ENCODE measurements around the gene PPP4C. TPM values are rescaled to one million over a fixed set of nuclear protein-coding genes. Genes with fewer than 3 reads are reported as not detected.

The PPP4C gene
- total RNA-seq, 1 experiment from 2014 or later: 163 TPM

- H3K27ac Mint-ChIP-seq: no peak overlapping the region
- H3K4me3 Mint-ChIP-seq: peak overlapping the region; percentile 32 to 69; a peak in 3 of 5 replicates
- no peak overlapping the region for H3K4me2 ChIP-seq (ENCODE audit: insufficient read depth, insufficient read length, low read length)
These were observed 20.7 kb upstream of the PPP4C start for GRCh38 chr16:30054959-30055553.

More at GRCh38 chr16:30054959-30055553, 20.7 kb upstream of the PPP4C start:
- H3K4me1 Mint-ChIP-seq: peaks cover 13 to 16% of the 10 kb centered on the region in 2 experiments
- Histone ChIP-seq H2BK12ac (ENCODE audit: insufficient read length, low read depth, low read length) (no peak overlapping the region), H4K5ac (ENCODE audit: insufficient read length, low read depth, low read length) (no peak overlapping the region), H3K4me1 (ENCODE audit: insufficient read depth, low read length) (no peaks in the 10 kb centered on the region), H2BK120ac (ENCODE audit: low read depth, low read length, poor library complexity, severe bottlenecking) (no peak overlapping the region), H3K56ac (ENCODE audit: insufficient read length, low read depth, low read length) (no peak overlapping the region), H3K4ac (ENCODE audit: low read depth, low read length) (no peak overlapping the region), H2BK20ac (ENCODE audit: low read depth, low read length, poor library complexity, severe bottlenecking) (no peak overlapping the region), H3K9ac (ENCODE audit: extremely low read depth, insufficient read length, low read length) (no peak overlapping the region), H3K27me3 (ENCODE audit: insufficient read depth, low read length) (no peaks in the 10 kb centered on the region), H2AFZ (ENCODE audit: low read length) (no peak overlapping the region), H3K79me1 (ENCODE audit: insufficient read depth, low read depth, low read length, poor library complexity, severe bottlenecking) (no peaks in the 10 kb centered on the region), H3T11ph (ENCODE audit: low read length) (no peak overlapping the region), H3K14ac (ENCODE audit: insufficient read depth, low read length) (no peak overlapping the region), H3K79me2 (ENCODE audit: insufficient read depth, low read length) (no peaks in the 10 kb centered on the region), H3K18ac (ENCODE audit: insufficient read length, low read depth, low read length) (no peak overlapping the region), H3K23ac (ENCODE audit: insufficient read length, low read depth, low read length) (no peak overlapping the region), H2AK5ac (ENCODE audit: insufficient read length, low read length) (no peak overlapping the region), H3K9me3 (ENCODE audit: control insufficient read depth, low read depth, low read length) (no peaks in the 10 kb centered on the region), H4K20me1 (ENCODE audit: control insufficient read depth, insufficient read depth, insufficient read length) (no peaks in the 10 kb centered on the region), H2BK5ac (ENCODE audit: insufficient read length, low read length) (no peak overlapping the region), H3K27ac (ENCODE audit: insufficient read length, low read depth, low read length) (no peak overlapping the region), H3K23me2 (ENCODE audit: insufficient read length, low read depth, low read length, poor library complexity, severe bottlenecking) (peaks cover 9% of the 10 kb centered on the region), H4K91ac (ENCODE audit: insufficient read length, low read depth, low read length) (no peak overlapping the region), H4K8ac (replicated peaks; ENCODE audit: insufficient read length, low read depth, low read length) (no peak overlapping the region), H2BK15ac (ENCODE audit: low read depth, low read length) (no peak overlapping the region)
- no peaks in the 10 kb centered on the region for H3K9me3 Mint-ChIP-seq
- no CpG with 5 or more reads among the region's 10 CpGs for WGBS (ENCODE audit: extremely low coverage, insufficient read length, low lambda C conversion rate)
- peaks cover 14% of the 10 kb centered on the region for H3K27me3 Mint-ChIP-seq (ENCODE audit: low read depth)
- H3K36me3 Mint-ChIP-seq (ENCODE audit: insufficient read depth in 1 of 3, low read depth in 3 of 3): no peaks in the 10 kb centered on the region
- peak; percentile 84 for TF ChIP-seq CTCF (conservative IDR thresholded peaks at IDR 0.05)
- peak; percentile 86 for DNase-seq
